SH-SY5Y (cell line): ENCODE measurements around the gene SLC35E2B.

Source experiments
- GATA2 ChIP-seq: IDR thresholded peaks from 2 replicates; pipeline ENCODE4 v1.6.1; 2011; ENCODE audit warnings: mild to moderate bottlenecking, low read depth, low read length
- GATA3 ChIP-seq: IDR thresholded peaks from 2 replicates; pipeline ENCODE4 v1.6.1; 2011; ENCODE audit warnings: low read depth, mild to moderate bottlenecking, low read length, moderate library complexity

DNA sequence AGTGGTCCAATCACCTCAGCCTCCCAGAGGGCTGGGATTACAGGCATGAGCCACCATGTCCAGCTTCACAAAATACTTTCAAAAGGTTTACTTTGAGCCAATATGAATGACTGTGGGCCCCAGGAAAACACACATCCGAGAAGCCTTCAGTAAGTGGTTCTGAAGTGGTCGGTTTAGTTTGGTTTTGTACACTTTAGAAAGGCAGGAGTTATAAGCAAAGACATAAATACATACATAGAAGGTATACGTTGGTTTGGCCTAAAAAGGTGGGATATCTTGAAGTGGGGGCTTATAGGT, 80.5 kb downstream of the SLC35E2B start:
- TF ChIP-seq GATA2 (no peak), GATA3 (no peak)
